Measurements from ENCODE around the gene FILIP1L.

Gene FILIP1L

DNA sequence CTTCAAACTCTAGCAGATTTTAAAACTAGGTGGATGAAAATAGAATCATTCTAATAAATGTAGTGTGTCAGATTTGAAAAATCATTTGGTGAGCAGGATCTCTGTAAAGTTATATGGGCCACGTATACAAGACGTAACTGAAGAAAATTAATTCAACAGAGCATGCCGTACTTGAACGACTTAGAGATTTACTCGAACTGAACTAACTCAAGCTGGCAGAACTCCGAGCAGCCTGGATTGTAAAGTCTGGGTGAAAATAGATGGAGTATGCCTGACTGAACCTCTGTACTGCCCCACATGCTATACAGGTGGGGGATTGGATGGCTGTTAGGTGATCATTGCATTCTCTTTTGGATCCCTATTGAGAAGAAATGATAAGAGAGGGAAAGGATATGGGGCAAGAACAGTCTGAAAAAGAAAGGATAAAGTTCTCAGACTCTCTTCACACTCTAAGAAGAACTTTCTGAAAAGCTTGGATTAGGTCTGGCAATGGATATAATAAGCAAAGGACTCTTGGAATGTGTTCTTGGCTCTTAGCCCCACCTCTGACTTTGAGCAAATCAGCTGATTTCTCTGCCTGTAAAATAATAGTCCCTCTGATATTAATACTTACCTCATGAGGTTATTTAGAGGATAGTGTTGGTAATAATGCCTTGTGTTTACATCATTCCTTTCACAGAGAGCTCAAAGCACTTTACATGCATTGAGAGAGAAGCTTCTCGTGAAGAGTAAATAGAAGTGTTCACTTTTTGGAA lies 147.5 kb downstream of the FILIP1L start:
- no peak for DNase-seq

DNA sequence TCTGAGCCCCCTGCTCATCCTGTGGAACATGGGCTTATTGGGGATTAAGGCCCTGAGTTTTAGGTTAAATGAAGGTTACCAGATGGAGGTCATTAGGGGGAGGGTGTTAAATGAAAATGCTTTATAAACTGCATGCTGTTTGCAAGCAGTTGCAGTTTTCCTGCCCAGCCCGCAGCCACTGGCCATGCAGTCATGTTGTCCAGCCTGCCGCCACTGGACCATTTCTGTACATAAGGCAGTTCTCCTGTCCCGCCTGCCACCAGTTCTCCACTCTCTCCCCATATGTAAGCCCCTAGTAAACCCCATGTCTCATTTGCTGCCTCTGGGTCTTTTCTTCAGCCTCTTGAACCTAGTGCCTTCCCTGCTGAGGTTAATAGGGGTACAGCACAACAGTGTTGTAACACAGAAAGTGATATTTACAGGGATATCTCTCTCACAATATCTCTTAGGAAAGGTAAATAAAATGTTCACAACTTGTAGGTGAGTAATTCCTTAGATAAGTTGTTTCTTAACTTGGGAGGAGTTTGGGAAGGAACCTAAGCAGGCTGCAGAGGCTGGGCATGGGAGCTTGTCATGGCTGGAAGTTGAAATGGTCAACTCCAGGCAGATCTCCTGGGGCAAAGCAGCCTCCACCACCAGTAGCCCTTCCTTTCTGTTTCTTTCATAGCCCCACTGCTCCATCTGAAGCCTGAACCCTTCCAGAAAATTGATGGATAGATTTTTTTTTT lies 148.5 kb downstream of the FILIP1L start:
- no peak for DNase-seq

DNA sequence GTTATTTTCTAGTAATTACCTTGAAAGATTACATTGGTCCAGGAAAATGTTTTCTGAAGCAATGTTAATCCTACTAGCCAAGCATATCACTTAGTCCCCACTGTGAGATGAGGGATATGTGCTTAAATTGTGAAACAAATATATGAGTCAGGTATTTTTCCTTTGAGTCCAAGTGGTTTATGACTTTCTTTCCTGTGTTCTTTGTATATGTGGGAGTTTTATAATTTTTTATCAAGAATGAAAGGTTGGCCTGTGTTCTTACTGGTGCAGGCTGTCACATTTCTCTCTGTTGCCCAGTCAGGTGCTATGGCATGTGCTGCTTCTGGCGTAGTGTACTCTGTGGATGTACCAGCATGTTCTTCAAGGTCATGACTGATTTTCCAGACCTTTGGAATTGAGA lies 149.2 kb downstream of the FILIP1L start:
- no peak for DNase-seq

DNA sequence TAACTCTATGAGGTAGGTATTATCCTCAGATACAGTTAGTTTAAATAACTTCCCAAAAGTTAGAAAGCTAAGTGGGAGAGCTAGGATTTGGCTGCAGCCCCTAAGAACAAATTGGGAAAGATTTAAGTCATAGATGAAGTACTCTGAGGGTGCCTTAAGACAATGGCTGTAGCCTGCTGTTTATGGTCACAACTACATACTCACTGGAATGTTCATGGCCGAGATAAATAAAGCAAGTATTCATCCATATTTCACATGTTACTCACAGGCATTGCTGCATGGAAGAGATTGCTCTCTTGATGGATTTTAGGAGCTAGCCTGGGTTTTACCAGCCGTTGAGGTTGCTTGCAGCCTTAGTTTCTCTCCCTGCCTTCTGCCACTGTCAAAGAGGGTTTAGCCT lies 151.6 kb downstream of the FILIP1L start:
- no peak for DNase-seq

DNA sequence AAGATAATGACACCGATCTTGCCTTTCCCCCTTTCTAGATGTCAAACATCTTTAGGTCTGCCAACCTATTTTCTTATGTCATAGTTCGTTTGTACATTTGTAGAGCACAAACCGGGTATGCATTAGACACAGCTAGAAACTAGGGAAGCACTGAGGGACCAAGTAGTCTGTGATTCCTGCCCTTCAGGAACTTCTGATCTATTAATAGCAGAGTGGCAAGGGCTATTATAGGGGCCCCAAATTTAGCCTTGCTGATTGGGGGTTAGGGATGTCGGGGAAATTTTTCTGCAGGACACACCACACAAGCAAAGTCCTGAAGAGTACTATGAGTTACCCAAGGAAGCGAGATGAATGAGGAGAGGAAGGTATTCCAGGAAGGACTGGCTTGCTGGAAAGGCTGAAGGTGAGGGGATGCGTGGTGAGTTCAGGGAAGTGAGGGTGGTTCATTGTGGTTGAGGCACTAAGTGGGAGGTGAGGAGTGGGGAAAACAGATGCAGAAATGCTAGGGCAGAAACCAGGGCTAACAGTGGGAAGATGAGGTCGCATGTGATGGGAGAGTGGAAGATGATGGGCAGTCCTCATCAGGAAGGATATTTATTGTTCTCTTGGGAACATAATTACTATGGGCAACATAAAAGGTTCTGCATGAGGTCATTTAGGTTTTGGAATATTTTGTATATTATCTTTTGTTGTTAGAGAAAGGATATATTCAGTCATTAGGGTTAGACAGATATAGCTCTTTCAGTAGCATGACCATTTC lies 152.4 kb downstream of the FILIP1L start:
- no peak for DNase-seq

DNA sequence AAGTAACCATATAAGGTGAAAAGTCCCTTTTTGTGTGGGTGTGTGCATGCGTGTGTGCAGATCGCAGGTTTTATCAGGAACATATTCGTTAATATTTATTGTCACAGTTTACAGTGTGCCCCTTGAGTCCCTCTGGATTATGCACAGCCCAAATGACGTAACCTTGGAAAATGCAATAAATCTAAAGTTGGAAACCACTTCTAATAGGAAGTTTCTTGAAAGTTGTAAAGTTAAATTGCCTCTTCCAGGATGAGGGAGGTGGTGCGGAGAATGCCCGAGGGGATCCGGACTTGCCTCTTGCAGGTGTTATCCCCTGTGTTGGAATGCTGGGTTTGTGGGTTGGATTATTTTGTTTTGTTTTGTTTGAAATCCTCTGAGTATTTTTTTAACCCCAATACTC lies 153.4 kb downstream of the FILIP1L start:
- no peak for DNase-seq

DNA sequence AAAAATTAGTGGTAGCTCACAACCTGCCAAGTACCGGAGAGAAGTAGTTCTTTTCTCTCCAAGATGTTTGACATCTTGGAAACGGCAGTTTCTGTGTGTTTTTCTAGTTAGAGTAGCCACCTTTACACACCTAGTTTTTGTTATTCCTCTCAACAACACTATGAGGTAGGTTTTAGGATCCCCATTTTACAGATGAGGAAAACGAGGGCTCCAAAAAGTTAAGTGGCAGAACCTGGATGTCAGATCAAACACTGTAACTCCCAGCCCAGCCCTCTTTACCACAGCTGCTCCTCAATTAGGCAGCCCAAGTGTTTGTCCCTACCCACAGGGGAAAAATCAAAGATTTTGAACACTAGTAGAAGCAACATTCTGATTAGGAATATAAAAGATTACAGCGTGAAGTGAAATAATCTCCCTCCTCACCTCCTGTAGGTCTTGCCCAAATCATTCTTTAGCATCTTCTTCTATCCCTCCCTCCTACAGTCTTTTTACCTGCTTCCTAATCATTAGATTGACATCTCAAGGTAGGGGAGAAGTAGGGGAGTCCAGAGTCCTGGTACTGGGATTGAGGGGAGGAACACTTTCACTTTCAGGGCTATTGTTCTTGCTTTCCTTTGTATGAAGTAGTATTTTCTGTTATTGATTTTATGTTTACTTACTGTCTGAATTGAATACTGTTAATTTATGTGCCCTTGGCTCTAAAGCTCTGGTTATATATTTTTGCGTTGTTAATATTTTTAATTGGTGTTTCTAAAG lies 154.0 kb downstream of the FILIP1L start:
- no peak for DNase-seq

DNA sequence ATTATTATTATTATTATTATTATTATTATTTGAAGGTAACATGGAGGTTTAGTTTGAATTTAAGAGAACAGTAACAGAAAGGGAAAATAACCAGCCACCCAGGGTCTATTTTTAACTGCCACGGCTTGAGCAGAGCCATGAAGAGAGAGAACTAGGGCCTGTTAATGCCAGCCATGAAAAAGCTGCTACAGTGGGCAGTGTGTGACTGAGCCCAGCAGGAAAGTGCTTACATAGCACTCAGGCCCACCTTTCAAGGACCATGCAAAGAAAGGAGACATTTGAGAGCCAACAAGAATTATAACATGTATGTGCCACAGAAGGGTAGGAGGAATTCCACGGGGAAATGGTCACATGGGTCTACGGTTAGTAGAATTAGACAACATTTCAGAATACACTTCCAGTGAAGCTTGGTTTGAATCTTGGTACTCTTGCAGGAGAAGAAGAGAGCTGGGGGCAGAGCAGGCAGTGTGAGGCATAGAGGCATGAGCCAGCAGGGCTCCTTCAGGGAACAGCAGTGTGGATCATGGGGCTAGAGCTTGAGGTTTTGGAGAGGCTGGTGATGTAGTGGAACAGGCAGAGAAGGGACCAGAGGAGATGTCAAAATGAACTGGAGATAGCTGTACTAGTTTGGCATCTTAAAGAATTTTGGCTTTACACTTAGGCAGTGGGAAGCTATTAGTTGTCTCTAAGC lies 155.9 kb downstream of the FILIP1L start:
- no peak for DNase-seq

DNA sequence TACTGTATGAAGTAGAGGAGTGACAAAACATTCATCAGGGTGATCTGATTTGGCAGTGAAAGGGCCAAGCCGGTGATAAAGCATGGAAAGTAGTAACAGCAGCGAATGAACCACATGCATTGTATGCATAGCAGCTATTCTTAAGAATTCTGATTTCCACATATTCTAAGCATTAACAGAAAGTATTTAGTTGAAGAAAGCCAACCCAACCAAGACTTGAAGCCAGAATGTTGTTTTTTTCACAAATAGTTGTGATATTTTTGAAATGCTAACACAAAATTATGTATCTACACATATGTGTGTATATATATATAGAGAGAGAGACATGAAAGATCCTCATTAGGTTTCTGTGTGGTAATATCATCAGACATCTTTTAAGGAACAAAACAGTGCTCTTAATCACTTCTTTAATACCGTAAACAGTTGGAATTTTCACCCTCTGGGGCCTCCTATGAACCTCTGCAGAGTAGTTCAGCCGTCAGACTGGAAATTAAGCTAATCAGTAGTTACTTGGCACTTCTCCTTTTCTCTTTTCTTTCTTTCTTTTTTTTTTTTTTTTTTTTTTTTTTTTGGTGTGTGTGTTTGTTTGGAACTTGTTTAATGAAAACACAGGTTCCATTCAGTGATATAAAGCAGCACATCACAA lies 157.0 kb downstream of the FILIP1L start:
- no peak for DNase-seq

DNA sequence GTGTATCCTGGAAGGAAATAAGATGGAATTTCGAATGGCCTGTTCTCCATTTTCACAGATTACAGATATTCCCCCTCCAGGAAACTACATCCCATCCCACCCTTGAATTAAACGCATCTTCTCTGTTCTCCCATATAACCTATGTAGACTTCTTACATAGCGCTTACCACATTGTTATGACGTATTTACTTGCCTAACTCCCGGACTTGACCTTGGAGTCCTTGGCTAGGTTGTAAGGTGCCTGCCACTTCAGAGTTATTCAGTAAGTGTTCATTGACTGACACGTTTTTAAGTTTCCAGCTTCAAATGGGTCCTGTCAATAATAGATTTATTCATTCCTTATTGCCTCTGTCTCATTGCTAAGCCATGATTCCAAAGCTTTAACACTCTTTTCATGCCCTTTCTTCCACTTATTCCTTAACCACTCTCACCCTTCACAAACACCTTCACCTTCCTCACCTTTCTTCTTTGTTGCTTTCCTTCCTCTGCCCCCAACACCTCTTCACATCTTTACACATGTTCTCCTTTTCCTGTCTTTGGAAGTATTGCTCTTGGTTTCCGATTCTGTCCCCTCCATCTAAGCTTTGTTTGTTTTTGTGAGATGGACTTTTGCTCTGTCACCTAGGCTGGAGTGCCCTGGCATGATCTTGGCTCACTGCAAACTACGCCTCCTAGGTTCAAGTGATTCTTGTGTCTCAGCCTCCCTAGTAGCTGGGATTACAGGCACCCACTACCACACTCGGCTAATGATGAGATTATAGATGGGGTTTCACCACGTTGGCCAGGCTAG lies 158.3 kb downstream of the FILIP1L start:
- DNase-seq: no peak

DNA sequence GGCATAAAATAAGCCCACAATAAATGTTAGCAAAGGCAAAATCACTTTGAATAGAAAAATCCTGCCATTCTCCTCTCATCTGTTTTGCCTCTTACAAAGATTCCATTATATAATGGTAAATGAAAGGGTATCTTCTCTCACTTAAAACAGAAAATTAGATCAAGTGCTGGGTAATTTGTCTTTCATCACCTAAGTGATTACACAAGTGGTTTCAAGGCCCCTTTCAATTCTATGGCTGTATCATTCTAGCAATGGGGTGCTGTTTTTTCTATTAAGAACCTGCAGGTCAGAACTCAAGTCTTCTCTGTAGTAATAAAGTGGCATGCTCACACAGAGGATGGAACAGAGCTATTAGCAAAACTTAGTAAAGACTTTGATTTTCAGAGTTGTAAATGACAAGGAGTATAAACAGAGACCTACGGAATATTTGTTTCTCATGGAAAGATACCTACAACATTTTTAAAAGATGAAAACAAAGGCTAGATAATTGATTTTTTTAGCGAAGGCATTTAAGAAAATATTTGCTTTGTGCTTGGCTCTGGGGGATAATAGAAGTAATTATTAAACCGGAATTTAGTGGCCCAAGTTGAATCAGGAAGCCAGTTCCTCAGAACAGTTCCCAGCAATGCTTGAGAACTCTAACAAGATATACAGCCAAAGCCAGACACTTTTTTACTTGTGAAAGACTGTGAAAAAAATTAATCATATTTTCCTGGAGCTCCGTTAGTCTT lies 159.2 kb downstream of the FILIP1L start:
- DNase-seq: no peak

DNA sequence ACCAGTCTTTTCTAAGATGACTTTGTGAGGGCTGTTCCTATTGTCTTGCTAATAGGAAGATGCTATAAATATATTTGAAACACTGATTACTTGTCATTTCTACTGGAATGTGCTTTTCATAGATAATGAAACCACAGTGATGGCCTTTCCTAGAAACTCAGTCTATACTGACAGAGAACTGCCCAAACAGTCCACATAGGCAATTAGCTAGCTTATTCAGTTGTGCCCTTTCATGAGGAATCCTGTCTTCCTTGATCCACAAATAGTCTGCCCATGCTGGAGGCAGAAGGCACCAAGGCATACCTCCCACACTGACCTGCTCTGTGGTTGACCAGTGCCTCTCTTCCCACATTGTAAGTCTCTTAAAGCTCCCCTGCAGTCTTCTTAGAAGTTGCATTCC lies 160.7 kb downstream of the FILIP1L start:
- DNase-seq: no peak

DNA sequence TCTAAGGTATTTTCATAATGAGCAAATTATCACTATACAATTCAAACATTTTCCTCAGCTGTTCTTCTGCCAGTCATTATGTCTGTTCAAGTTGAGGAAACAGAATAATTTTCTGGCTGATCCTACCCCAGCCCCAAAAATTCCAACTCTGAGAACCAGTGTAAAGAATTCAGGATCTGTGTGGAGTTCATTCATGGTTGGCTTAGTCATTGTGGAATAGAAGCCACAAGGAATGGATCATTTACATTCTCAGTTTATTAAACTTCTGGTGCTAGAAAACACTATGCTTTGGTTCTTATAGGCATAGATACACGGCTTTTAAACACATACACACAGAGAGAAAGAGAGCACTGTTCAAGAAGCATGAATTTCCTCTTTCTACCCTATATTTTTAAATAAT lies 162.0 kb downstream of the FILIP1L start:
- no peak for DNase-seq

DNA sequence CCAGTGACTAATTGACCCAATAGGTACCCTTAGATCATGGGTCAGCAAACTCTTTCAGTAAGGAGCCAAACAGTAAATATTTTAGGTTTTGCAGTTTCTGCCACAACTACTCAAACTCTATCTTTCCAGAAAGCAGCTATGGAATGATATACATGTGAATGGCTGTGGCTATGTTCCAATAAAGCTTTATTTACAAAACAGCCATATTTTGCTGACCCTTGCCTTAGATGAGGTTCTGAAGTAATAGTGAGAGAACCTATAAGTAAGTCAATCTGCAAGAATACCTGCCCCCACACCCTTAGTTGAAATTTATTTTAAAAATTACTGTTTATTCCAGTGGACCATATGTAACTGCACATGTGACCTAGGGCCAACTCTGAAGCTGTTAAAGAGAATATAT lies 162.6 kb downstream of the FILIP1L start:
- DNase-seq: no peak

DNA sequence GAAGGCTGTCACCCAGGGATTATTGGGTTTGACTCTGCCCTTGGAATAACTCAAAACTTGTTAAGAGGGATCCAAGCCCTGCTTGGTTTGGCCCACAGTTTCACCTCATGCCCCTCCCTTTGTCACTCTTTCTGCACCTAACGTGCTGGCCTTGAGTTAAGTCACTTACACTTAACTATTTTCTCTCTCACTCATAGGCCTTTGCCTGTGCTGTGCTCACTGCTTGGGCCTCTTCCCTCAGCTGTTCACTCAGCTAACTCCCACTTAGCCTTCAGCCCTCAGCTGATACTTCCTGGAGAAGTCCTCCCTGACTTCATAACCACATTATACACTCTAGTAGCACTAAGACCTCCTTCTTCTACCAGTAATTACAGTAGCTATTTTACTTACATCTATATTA lies 163.4 kb downstream of the FILIP1L start:
- no peak for DNase-seq

DNA sequence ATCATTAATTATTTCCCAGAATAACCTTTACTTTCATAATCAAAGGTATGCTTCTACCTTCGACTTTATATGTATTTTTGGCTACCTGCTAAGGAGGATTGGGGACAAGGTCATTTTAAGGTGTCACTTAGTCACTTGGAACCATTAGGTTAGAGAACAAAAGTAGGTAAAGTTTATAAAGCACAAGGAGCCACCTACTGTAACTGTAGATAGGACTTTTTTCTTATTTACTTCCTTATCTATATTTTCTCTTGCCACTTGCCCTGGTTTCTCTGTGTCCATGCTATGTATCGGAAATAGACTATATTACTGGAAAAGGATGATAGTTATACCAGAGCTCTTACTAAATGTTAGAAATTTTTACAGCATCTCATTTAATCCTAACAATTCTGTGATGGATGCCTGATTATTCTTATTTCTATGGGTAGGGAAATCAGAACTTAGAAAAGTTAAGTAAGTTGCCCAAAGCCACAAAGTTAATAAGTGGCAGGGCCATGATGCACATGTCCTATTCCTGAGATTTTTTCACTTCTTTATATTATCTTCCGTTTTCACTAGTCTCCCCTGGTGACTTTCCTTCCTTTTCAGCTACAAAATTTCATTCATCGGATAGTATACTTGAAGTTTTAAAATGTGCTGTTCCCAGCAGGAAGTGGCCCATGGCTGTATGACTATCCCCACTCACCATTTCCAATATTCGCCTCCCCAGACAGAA lies 164.2 kb downstream of the FILIP1L start:
- no peak for DNase-seq

DNA sequence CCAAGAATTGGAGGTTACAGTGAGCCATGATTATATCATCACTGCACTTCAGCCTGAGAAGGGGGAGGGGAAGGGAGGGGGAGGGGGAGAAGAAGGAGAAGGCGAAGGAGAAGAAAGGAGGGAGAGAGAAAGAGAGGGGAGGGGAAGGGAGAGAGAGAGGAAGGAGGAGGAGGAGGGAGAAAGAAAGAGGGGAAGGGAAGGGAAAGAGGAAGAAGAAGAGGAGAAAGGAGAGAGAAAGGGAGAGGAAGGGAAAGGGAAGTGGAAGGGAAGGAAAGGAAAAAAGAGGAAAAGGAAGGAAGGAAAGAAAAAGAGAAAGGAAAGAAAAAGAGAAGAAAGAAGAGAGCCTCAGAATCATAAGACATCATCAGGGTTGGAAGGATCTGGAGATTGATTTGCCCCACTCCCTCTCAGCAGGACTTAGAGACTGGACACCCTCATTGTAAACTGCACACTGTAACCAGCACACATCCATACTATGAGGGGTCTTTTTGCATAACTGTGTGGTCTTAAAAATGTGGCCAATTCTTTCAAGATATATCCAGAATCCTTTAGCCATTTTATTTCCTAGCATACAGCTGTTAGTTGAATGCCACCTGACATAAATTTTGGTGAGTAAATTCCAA lies 165.7 kb downstream of the FILIP1L start:
- no peak for DNase-seq

DNA sequence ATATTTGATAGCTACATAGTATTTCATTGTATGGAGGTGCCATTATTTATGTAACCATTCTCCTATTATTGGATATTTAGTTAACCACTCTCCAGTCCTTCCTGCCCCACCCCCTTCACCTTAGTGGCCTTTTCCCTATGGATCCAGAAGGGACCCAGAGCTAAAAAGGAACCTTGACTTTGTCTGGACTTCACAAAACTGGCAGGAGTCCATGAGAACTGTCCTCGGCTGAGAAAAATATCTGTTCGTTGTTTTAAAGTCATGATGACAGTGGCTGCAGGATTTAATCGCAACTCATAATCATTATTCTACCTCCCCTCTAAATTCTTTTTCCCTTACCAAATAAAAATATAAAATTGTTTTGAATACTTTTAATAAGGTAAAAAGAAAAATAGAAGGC lies 166.9 kb downstream of the FILIP1L start:
- DNase-seq: no peak

DNA sequence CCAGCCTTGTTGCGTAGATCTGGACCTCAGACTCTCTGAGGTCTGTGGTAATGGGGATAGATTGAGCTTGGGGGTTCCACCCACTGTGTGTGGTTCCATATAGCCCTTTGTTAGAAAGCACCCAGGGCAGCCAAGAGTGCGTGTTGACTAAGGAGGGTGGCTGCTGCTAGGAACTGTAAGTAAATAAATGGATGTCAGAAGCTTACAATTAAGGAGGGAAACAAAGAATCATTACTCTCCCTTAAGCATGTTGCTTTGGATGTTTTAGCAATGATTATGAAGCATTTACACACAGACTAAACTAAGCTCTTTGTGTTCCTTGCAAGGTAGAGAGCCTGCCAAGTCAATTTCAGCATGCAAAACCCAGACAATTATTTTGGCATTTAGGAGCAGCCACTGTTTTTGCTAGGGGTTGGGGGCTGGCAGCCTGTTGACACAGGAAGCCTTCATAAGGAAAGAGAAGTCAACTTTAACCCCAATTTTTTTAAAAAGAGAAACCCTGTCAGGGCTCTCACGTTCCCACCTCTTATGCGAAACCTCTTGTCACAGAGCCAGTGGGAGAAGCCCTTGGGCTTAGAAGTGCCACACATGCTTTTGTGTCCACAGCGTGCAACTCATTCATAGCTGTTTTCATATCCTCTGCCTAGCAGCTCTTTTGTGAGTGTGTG lies 168.8 kb downstream of the FILIP1L start:
- no peak for DNase-seq
